ENCODE data around the gene ATG13. TPM values are rescaled to one million over a fixed set of nuclear protein-coding genes. Genes with fewer than 3 reads are reported as not detected.
"Not testable (repeated sequence)": the region's sequence is repeated elsewhere in the genome, so short reads cannot be mapped to it uniquely, and the experiment has no call there.

Gene ATG13
- total RNA-seq, 4 donors from 2014 or later, result 68.8 to 94.3 (median 90.2) TPM

DNA sequence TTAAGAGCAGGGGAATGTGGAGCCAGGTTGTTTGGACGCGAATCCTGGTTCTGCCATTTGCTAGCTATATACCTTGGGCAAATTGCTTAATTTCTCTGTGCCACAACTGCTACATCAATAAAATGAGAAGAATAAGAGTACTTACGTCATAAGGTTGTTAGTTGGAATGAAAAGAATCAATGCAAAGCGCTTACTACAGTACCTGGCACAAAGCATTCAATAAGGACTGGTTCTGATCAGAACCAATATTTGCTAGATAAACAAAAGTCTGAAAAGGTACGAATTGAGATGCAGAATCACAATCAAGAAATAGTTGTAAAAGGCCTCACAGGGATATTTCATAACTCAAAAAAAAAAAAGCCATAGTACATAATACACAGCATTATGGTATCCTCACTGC is 34.8 kb upstream of the ATG13 start:
- Histone ChIP-seq H3K4me1 (no peaks in the 10 kb centered on the region), H3K27me3 (no peaks in the 10 kb centered on the region), H3K27ac (no peak overlapping the region), H3K36me3 (peaks cover 2% of the 10 kb centered on the region), H3K4me3 (no peak overlapping the region), H3K9me3 (no peaks in the 10 kb centered on the region)
- TF ChIP-seq POLR2A (IDR thresholded peaks at IDR 0.05) (no peak), EP300 (IDR thresholded peaks at IDR 0.05) (no peak), POLR2AphosphoS5 (IDR thresholded peaks at IDR 0.05) (no peak)
- TF ChIP-seq, protein P1, sequence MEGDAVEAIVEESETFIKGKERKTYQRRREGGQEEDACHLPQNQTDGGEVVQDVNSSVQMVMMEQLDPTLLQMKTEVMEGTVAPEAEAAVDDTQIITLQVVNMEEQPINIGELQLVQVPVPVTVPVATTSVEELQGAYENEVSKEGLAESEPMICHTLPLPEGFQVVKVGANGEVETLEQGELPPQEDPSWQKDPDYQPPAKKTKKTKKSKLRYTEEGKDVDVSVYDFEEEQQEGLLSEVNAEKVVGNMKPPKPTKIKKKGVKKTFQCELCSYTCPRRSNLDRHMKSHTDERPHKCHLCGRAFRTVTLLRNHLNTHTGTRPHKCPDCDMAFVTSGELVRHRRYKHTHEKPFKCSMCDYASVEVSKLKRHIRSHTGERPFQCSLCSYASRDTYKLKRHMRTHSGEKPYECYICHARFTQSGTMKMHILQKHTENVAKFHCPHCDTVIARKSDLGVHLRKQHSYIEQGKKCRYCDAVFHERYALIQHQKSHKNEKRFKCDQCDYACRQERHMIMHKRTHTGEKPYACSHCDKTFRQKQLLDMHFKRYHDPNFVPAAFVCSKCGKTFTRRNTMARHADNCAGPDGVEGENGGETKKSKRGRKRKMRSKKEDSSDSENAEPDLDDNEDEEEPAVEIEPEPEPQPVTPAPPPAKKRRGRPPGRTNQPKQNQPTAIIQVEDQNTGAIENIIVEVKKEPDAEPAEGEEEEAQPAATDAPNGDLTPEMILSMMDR (IDR thresholded peaks at IDR 0.05), result no peak
- 91% methylated on average over 5 of the region's 5 CpGs for WGBS
- no peak for DNase-seq (ENCODE audit: low spot score in 2 of 2)

DNA sequence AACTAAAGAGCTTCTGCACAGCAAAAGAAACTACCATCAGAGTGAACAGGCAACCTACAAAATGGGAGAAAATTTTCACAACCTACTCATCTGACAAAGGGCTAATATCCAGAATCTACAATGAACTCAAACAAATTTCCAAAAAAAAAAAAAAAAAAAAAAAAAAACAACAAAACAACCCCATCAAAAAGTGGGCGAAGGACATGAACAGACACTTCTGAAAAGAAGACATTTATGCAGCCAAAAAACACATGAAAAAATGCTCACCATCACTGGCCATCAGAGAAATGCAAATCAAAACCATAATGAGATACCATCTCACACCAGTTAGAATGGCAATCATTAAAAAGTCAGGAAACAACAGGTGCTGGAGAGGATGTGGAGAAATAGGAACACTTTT is 33.8 kb upstream of the ATG13 start:
- H3K36me3 ChIP-seq; H3K27ac ChIP-seq; H3K4me3 ChIP-seq; H3K27me3 ChIP-seq; H3K9me3 ChIP-seq; H3K4me1 ChIP-seq; DNase-seq (ENCODE audit: low spot score in 2 of 2): not testable (repeated sequence)
- no CpG with 5 or more reads among the region's 1 CpG for WGBS

- Histone ChIP-seq H3K4me1 (peaks cover 43% of the 10 kb centered on the region), H3K27ac (no peak overlapping the region), H3K36me3 (peaks cover 2% of the 10 kb centered on the region), H3K27me3 (no peaks in the 10 kb centered on the region), H3K9me3 (no peaks in the 10 kb centered on the region), H3K4me3 (no peak overlapping the region)
- no peak for TF ChIP-seq EP300 (IDR thresholded peaks at IDR 0.05)
- no peak for TF ChIP-seq POLR2AphosphoS5 (IDR thresholded peaks at IDR 0.05)
- TF ChIP-seq, protein P1 (IDR thresholded peaks at IDR 0.05), result no peak
- no peak for TF ChIP-seq POLR2A (IDR thresholded peaks at IDR 0.05)
- WGBS, result 83% methylated on average over 5 of the region's 5 CpGs
- DNase-seq (ENCODE audit: low spot score in 2 of 2), result no peak
Measured at GRCh38 chr11:46588131-46588530, 29.2 kb upstream of the ATG13 start.

- TF ChIP-seq EP300 (IDR thresholded peaks at IDR 0.05) (no peak), POLR2A (IDR thresholded peaks at IDR 0.05) (no peak), POLR2AphosphoS5 (IDR thresholded peaks at IDR 0.05) (no peak)
- TF ChIP-seq, protein P1 (IDR thresholded peaks at IDR 0.05), result no peak
- peaks cover 43% of the 10 kb centered on the region for H3K4me1 ChIP-seq
Measured at GRCh38 chr11:46588915-46589314, 28.4 kb upstream of the ATG13 start.

DNA sequence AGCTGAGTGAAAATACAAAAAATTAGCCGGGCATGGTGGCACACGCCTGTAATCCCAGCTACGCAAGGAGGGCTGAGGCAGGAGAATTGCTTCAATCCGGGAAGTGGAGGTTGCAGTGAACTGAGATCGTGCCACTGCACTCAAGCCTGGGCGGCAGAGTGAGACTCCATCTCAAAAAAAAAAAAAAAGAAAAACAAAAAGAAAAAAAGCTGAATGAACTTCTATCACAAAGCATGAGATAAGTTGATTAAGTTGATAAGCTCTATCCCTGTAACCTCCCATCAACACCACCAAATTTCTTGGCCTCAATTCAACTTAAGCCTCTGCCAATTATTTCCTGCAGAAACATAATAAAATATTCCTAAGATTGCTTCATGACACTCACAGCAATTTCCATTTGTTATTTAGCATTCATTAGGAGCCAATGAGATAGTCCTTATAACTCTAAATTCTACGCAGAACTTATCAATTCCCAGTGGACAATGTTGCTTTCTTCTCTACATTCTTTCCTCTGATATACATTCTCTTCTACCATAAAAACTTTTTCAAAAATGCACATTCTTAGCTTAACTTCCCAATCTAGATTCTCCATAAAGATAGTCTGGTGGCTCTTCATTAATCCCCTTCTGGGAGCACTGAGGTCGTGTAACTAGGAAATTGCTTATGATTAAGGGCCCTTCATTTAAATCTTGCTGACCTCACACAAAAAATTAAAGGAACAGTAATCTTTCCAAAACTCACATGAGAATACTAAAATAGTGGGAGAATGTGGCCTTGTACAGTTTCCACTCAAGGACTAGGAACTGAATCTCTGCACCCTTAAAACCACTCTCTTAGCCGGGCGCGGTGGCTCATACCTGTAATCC is 26.4 kb upstream of the ATG13 start:
- H3K4me1 ChIP-seq, result peaks cover 52% of the 10 kb centered on the region
- H3K9me3 ChIP-seq, result no peaks in the 10 kb centered on the region
- TF ChIP-seq, protein P1 (IDR thresholded peaks at IDR 0.05), result no peak
- no peak for TF ChIP-seq POLR2A (IDR thresholded peaks at IDR 0.05)
- no peak for TF ChIP-seq EP300 (IDR thresholded peaks at IDR 0.05)
- no peak for TF ChIP-seq POLR2AphosphoS5 (IDR thresholded peaks at IDR 0.05)
- H3K27me3 ChIP-seq, result no peaks in the 10 kb centered on the region
- H3K4me3 ChIP-seq, result peak overlapping the region; percentile 13
- no peak overlapping the region for H3K27ac ChIP-seq
- peaks cover 2% of the 10 kb centered on the region for H3K36me3 ChIP-seq
- WGBS, result 33% methylated on average over 11 of the region's 11 CpGs
- no peak for DNase-seq (ENCODE audit: low spot score in 2 of 2)

More at GRCh38 chr11:46588915-46589314, 28.4 kb upstream of the ATG13 start:
- Histone ChIP-seq H3K36me3 (peaks cover 2% of the 10 kb centered on the region), H3K9me3 (no peaks in the 10 kb centered on the region), H3K4me3 (no peak overlapping the region), H3K27me3 (no peaks in the 10 kb centered on the region), H3K27ac (no peak overlapping the region)
- DNase-seq (ENCODE audit: low spot score in 2 of 2), result no peak
